Lung (tissue), 12 donors: ENCODE measurements around the gene DICER1. TPM values are rescaled to one million over a fixed set of nuclear protein-coding genes. Genes with fewer than 3 reads are reported as not detected.
"Not testable (repeated sequence)": the region's sequence is repeated elsewhere in the genome, so short reads cannot be mapped to it uniquely, and the experiment has no call there.

Experiments
- ATAC-seq: fragments of 200-7000 bp; cut with Tn5 transposase; one replicate; pipeline ENCODE4 v1.9.1; 2020; ENCODE audit warnings: moderate number of reproducible peaks; ENCODE audit not compliant: insufficient read depth, low FRiP score
- DNase-seq, 3 donors: peaks; one replicate each; pipeline ENCODE4 v3.0.0-alpha.2; 2013 to 2017
- H3K27ac ChIP-seq, 2 donors: one replicate each; pipeline ENCODE4 v1.5.1; 2013; ENCODE audit warnings: mild to moderate bottlenecking in 2 of 2, moderate library complexity in 2 of 2, control low read depth in 1 of 2, inconsistent platforms in 1 of 2, low read depth in 1 of 2, low read length in 1 of 2
- H3K27me3 ChIP-seq, 3 donors: one replicate each; pipeline ENCODE4 v1.5.1; 2013; ENCODE audit warnings: low read length in 2 of 3; ENCODE audit not compliant: control insufficient read depth in 3 of 3, insufficient read depth in 3 of 3
- H3K36me3 ChIP-seq, 4 donors: one replicate each; pipeline ENCODE4 v1.5.1; 2013; ENCODE audit warnings: low read length in 4 of 4, mild to moderate bottlenecking in 1 of 4, moderate library complexity in 1 of 4; ENCODE audit not compliant: control insufficient read depth in 4 of 4, insufficient read depth in 4 of 4
- H3K4me1 ChIP-seq, 5 donors: one replicate each; pipeline ENCODE4 v1.5.1; 2013; ENCODE audit warnings: low read length in 5 of 5, mild to moderate bottlenecking in 2 of 5, moderate library complexity in 1 of 5; ENCODE audit not compliant: control insufficient read depth in 5 of 5, insufficient read depth in 5 of 5
- H3K4me3 ChIP-seq: one replicate; pipeline ENCODE4 v1.5.1; 2013; ENCODE audit warnings: mild to moderate bottlenecking, control low read depth, moderate library complexity
- H3K9ac ChIP-seq, 2 donors: one replicate each; pipeline ENCODE4 v1.5.1; 2013; ENCODE audit warnings: low read length in 2 of 2, control low read depth in 1 of 2; ENCODE audit not compliant: insufficient read depth in 1 of 2
- H3K9me3 ChIP-seq, 4 donors: one replicate each; pipeline ENCODE4 v1.5.1; 2013; ENCODE audit warnings: low read length in 3 of 4, mild to moderate bottlenecking in 1 of 4, moderate library complexity in 1 of 4; ENCODE audit not compliant: control insufficient read depth in 4 of 4, insufficient read depth in 3 of 4
- WGBS, 2 donors: extraction: QIAGEN DNeasy Blood & Tissue Kit; methylation state at CpG; one replicate each; pipeline ENCODE4 v1.1.7; 2013; 5-methylcytosine and 5-hydroxymethylcytosine counted together
- polyA plus RNA-seq, 2 donors: library from polyadenylated mRNA; stranded (reverse); fragments of 200-250 nt; gene quantifications; one replicate each; pipeline ENCODE4 v1.2.1, GENCODE V29; 2013
- total RNA-seq, 2 donors: library from RNA; depleted of rRNA in 1 of 2; stranded (reverse); fragments of >200 nt in 1 of 2; gene quantifications; one replicate each; pipeline ENCODE4 v1.2.1, GENCODE V29; 2014 to 2021
- TF ChIP-seq, protein P1 (sequence below): IDR thresholded peaks from 2 replicates; pipeline ENCODE4 v1.5.1; 2012; ENCODE audit warnings: mild to moderate bottlenecking; ENCODE audit errors: control extremely low read depth, extremely low read depth
- donor health status: control.
- donor health status: control.
- donor health status: Bipolar disorder and iron deficiency.
- donor health status: healthy.
- donor health status: DM: yes; HTN: yes; CAD: no.

The DICER1 gene
- total and polyA plus RNA-seq, 4 donors, result 9.1 to 103 (median 44.1) TPM

DNA sequence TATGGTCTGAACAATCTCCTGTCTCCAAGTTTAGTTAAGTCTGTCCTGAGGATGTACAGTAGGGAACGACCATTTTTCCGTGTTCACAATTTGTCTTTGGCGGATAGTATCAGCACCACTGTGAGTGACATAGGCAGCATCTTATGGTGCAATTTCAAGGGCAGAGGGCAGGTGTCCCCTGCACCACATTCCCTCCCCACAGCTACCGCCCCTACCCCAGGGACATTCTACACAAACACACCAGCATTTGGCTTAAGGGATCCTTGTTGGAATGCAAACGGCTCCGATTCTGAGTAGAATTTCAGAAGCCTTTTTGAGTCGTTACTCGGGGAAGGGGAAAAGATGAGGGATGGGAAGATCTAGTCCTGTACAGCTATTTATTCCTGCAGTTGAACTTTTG is 25.1 kb upstream of the DICER1 start:
- Histone ChIP-seq H3K4me3 (no peak overlapping the region), H3K9me3 (no peaks in the 10 kb centered on the region), H3K4me1 (peaks cover 0 to 26% (median 11%) of the 10 kb centered on the region in 5 donors), H3K9ac (no peak overlapping the region), H3K27ac (peak overlapping the region in 1 of 2 donors; percentile 68), H3K27me3 (no peaks in the 10 kb centered on the region), H3K36me3 (no peaks in the 10 kb centered on the region)
- 90 to 93% methylated on average over 8 of the region's 8 CpGs for WGBS, 2 donors
- ATAC-seq, result no peak
- DNase-seq, result no peak
- TF ChIP-seq, protein P1, sequence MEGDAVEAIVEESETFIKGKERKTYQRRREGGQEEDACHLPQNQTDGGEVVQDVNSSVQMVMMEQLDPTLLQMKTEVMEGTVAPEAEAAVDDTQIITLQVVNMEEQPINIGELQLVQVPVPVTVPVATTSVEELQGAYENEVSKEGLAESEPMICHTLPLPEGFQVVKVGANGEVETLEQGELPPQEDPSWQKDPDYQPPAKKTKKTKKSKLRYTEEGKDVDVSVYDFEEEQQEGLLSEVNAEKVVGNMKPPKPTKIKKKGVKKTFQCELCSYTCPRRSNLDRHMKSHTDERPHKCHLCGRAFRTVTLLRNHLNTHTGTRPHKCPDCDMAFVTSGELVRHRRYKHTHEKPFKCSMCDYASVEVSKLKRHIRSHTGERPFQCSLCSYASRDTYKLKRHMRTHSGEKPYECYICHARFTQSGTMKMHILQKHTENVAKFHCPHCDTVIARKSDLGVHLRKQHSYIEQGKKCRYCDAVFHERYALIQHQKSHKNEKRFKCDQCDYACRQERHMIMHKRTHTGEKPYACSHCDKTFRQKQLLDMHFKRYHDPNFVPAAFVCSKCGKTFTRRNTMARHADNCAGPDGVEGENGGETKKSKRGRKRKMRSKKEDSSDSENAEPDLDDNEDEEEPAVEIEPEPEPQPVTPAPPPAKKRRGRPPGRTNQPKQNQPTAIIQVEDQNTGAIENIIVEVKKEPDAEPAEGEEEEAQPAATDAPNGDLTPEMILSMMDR, result no peak

DNA sequence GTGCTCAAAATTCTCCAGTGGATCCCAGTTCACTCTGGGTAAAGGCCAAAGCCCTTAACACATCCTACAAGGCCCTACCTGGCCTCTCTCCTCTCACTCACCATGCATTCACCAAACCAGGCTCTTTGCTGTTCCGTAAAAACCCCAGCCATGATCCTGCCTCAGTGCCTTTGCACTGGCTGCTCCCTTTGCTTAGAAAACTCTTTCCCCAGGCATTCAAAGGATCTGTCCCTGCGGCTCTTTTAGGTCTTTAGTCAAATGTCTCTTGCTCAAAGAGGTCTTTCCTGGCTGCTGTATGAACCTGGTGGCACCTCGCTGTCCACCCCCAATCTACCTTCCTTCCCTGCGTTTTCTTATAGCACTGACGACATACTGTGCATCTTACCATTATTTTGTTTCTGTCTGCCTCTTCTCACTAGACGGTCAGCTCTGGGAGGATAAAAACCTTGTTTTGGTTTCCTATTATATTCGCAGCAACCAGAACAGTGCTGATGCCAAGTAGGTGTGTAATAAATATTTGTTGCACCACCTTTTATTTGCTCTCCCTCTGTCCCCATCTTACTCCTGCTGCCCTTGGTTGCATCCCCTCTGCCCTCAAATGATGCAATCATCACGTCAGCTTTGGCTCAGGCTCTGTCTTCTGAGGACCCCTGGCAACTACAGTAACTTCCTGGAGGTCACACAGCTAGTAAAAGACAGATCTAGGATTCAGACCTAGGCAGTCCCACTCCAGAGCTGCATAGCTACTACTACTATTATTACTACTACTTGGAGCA is 23.8 kb upstream of the DICER1 start:
- no peak for ATAC-seq
- 82 to 85% methylated on average over 8 of the region's 8 CpGs for whole genome bisulfite sequencing, 2 donors
- TF ChIP-seq, protein P1, result no peak

DNA sequence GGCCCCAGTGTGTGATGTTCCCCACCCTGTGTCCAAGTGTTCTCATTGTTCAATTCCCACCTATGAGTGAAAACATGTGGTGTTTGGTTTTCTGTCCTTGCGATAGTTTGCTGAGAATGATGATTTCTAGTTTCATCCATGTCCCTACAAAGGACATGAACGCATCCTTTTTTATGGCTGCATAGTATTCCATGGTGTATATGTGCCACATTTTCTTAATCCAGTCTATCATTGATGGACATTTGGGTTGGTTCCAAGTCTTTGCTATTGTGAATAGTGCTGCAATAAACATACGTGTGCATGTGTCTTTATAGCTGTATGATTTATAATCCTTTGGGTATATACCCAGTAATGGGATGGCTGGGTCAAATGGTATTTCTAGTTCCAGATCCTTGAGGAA is 18.3 kb upstream of the DICER1 start:
- not testable (repeated sequence) for H3K27me3 ChIP-seq, H3K4me1 ChIP-seq, H3K9ac ChIP-seq, H3K36me3 ChIP-seq, H3K9me3 ChIP-seq, H3K4me3 ChIP-seq, DNase-seq, H3K27ac ChIP-seq, ATAC-seq
- WGBS, 2 donors, result 93 to 95% methylated on average over 3 of the region's 3 CpGs

More for the DNA sequence above, 23.8 kb upstream of the DICER1 start:
- Histone ChIP-seq H3K4me3 (no peak overlapping the region), H3K27me3 (no peaks in the 10 kb centered on the region), H3K36me3 (no peaks in the 10 kb centered on the region), H3K9me3 (no peaks in the 10 kb centered on the region), H3K4me1 (peaks cover 0 to 25% (median 11%) of the 10 kb centered on the region in 5 donors), H3K9ac (no peak overlapping the region), H3K27ac (no peak overlapping the region)
- DNase-seq, result peak in 1 of 3 donors; percentile 34

DNA sequence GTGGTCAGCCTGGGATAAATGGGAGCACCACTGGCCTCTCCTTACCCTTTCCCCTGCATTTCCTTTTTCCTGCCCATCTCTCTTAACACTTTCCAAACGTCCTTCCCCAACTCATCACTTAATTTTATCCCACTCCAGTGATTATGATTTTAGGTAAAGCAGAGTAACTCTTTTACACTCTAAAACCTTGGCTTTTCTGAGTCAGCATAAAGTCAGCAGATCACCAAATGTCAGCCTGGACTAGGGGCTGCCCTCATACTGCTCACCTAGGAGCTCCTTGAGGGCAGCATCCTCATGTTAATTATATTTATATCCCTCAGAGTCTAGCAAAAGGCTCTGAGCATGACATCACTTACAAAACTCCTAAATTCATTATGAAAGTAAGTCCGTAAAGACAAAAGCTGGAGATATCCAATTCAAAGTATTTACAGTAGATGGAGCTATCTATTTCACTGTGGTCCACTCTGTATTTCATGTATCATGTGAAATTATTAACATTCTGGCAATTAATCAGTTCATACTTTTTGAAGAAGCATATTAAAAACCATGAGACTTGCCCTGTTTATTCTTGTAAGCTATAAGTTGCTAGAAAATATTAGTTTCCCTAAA is 17.0 kb upstream of the DICER1 start:
- H3K36me3 ChIP-seq, result no peaks in the 10 kb centered on the region
- ATAC-seq, result no peak
- WGBS, 2 donors, result 33 to 36% methylated on average over 2 of the region's 2 CpGs
- peak in 2 of 3 donors; percentile 44 to 56 for DNase-seq
- H3K4me1 ChIP-seq, result no peaks in the 10 kb centered on the region
- TF ChIP-seq, protein P1, result no peak
- H3K27me3 ChIP-seq, result no peaks in the 10 kb centered on the region
- no peak overlapping the region for H3K4me3 ChIP-seq
- no peaks in the 10 kb centered on the region for H3K9me3 ChIP-seq
- no peak overlapping the region for H3K27ac ChIP-seq
- peak overlapping the region in 1 of 2 donors; percentile 34 for H3K9ac ChIP-seq
